GM19397 (cell line): Measurements from ENCODE around the gene CASZ1.

Source experiments
- ATAC-seq: cut with Tn5 transposase; IDR thresholded peaks from one replicate; pipeline ENCODE4 v1.9.1; 2021; ENCODE audit warnings: mild to moderate bottlenecking, moderate library complexity; ENCODE audit not compliant: unreplicated experiment

CASZ1 gene

DNA sequence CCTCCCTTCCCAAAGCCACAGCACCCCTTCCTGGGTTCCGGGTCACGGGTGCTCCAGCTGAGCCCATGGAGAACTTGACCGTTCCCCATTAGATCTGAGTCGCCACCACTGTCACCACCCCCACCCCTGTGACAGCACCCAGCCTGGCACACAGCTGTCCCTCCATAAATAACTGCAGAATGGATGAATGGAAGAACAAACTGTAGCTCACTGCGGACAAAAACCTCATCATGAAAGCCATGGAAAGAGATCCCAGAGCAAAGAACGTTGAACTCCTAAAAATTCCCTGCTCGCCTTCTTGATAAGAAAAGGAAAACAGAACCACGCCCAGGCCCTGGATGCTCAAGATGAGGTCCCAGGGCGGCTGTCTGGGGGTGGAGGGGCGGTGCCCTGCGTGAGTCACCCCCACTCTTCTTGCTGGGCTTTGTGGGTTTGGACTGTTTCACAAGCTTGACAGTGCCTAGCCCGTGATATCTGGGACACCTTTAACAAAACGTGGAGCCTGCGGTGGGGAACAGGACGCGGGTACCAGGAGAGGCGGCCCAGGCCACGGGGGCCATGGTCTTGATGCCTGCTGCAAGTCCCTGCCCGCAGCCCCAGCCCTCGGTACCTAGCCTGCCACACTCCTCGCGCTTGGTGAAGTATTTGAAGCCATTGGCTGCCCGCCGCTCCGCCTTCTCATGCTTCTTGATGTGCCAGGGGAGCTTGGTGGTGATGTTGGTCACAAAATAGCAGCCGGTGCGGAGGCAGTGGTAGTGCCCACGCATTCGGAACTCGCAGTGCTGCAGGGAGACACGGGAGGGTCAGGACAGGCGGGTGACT is 151.9 kb downstream of the CASZ1 start:
- no peak for ATAC-seq

DNA sequence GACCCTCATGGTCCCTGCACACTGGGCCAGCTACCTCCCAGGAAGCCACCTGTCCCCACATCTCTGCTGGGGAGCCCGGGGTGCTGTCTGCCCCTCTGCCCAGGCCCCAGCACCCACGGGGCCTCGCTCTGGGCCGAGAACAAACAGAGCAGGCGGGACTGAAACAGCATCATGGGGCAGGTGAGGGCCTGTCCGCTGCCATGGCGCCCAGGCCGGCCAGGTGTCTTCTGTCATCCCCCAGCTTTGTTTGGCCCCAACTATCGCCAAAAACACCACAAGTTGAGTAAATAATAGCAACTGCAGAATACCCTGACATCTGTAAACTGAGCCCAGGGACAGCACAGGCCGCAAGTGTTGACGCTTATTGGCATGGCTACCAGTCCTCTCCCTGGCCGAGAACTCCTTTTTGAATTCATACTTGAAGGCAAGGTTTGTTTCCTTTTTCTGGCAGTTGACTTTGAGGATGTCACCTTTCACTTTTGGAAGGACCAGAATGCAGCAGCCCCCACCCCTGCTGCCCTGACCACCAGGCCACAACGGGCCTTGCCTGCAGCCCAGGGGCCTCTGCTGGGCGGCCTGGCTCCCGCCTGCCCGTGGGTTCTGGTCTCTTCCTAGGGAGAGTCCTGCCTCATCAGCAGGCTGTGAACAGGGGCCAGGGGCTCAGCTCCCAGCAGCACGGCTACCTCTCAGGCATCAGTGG is 152.7 kb downstream of the CASZ1 start:
- no peak for ATAC-seq

DNA sequence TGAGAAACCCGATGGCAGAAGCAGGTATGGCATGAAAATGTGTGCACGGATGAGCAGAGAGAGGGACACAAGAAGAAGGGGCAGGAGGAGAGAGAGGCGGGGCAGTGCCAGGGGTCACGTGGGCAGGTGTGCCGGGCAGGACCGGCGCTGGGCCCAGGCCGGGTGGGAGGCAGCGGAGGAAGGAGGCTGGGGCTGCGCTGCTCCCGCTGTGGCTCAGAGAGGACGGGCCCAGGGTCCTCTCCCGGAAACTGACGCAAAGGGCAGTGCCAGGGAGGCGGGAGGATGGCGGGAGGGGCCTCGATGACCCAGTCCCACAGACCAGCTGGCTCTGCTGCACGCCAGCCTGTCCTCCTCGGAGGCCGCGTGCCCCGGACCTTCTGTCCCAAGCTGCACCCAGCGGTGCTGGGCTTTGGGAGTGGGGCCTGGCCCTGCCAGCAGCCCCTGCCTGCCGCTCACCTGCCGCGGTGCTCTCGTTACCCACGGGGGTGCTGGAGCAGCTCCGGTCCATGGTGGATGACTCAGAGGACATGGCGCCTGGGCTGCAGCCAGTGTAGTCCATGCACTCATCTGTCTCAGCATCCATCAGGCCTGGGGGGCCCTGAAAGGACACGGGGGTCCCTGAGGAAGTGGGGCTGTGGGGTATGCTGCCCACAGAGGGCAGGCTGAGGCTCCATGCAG is 153.9 kb downstream of the CASZ1 start:
- ATAC-seq: no peak

DNA sequence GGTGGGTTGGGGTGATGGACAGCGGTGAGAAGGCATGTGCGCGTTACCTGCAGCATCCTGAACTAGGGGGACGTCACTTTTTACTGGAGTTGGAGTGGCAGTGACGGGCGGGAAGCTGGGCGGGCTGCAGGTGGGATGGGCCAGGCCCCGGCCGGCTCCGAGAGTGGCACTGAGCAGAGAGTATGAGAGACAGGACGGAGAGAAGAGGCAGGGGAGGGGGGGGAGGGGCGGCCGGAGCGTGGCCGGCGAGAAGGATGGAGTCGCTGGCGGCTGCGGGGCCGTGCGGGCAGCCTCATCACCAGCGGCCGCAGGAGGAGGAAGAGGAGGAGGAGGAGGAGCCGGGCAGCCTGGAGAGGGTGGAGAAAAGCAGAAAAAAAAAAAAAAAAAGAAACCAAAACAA is 154.5 kb downstream of the CASZ1 start:
- ATAC-seq: no peak

DNA sequence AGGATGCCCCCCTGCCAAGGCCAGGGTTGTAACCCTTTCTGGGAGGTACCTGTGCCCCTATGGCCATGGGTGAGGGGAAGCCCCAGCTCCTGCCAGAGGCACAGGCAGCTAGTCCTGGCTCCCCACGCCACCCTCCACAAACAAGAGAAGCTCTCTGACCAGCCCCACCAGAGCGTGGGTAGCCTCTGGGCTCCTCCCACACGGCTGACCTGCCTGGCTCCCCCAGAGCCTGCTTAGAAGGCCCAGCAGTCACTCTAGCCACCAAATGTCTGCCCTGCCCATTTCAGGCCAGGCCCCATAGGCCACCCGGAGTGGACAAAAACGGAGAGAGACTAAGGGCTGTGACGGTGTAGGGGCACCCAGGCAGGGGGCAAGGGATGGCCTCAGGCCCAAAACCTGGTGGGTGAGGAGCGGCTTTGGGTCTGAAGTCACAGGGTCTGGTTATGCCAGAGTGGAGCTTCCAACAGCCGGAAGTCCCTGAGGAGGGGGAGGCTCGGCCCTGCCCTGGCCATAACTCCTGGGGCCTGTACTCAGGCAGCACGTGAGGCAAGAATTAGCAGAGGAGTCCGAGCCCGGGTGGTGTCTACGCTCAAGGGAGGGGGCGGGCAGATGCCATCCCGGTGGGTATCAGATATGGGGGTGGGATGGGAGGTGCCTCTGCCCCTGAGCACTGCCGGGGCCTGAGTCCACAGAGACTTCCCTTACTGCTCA is 155.4 kb downstream of the CASZ1 start:
- ATAC-seq: no peak

DNA sequence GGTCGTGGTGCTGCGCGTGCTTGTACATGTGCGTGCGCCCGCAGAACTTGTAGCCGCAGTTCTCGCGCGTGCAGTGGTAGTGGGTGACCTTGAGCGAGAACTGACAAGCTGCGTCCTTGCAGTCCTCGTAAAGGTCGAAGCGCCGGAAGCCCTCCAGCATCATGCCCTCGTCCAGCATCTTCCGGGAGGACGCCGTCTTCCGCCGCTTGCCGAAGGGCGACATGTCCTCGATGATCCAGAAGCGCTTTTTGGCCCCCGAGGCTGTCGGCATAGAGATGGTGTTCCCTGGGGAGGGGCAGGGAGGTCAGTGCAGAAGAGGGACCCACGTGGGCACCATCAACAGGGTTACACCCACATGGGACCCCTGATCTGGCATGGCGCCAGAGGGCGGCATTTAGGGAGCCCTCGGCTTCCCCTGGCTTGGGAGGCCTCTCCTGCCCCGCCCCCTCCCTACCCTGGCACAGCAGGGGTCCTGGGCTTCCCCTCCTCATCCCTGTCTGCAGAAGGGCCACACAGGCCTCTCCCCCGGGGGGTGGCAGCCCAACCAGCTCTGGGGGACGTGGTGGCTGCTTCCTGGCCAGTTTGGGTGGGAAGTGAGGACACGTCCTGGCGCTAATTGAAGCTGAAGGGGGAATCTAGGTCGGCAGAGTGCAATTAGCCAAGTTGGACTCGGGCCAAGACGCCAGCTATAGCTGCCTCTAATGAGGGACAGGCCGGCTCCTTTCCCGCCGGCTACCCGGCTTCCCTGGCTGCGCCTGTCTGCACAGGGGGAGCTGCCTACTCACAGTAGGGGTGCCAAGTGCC is 156.5 kb downstream of the CASZ1 start:
- no peak for ATAC-seq

DNA sequence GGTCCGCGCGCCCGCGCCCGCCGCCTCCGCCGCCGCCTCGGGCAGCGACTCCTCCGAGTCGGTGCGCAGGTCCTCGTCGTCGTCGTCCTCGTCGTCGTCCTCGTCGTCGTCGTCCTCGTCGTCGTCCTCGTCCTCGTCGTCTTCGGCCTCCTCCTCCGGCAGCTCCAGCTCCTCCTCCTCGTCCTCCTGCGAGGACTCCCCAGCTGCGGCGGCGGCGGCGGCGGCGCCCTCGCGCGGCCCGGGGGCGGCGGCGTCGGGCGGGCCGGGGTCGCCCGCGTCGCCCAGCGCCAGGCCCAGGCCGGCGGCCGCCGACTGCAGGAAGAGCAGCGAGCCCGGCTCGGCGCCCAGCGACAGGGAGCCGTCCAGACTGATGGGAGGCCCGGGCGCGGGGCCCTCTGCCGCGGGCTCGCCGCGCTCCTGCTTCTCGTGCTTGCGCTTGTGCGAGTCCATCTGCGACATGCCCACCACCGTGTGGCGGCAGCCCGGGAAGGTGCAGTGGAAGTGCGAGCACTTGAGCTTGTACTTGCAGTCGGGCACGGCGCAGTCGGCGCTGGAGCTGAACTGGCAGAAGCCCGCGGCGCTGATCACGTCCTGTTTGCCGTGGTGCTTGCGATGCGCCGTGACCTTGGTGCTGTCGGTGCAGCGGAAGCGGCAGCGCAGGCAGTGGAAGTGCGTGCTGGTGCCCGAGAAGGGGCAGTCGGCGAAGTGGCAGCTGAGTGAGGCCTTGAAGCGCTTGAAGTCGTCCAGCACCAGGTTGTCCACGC is 157.3 kb downstream of the CASZ1 start:
- ATAC-seq: no peak

DNA sequence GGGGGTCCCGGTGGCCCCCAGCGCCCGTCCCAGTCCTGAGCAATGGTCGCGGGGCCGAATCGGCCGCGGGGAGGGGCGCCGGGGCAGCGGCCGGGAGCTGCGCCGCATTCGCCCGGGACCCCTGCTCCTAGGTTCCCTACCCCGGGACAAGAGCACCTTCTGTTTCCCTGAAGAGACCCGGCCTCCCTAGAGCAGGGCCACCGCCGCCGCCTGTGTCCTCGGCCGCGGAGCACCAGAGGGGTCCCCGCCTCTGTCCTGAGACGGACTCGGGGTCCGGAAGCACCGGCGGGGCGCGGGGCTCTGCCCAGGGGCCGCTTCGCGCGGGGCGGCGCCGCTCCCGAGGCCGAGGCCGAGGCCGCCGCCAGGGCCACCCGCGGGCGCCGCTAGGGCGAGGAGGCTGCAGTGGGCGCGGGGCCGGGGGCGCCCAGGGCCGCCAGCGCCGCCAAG is 157.9 kb downstream of the CASZ1 start:
- ATAC-seq: no peak

DNA sequence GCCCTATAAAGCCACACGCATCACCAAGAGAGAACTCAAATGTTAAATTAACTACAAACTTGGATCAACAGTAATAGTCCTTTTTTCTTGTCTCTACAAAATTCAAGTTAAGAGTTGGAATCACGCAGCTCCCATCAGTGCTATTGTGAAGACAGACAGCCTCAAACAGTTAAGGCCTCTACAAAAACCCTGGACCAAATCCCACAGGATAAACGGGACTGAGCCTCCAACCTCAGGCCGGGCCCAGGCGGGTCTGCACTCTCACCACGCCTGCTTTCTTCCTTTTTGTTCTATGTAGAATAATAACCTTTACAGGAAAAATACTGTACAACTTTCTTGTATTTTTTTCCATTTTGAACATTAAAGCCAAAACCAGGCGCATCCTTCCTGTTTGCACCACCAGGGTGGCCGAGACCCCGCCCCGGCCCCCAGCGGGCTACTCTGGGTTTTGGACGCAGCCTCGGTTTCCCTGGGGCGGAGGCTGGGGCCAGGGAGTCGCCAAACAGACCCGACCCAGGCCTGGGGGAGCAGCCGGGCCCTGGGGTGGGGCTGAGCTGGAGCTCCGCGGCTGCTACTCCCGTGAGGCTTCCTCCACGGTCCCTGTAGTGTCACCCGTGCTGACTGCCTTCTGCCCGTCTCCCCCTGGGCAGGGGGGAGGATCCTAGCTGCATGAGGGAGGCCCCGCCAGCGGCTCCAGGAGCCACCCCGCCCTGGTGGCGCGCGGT is 158.4 kb downstream of the CASZ1 start:
- no peak for ATAC-seq

DNA sequence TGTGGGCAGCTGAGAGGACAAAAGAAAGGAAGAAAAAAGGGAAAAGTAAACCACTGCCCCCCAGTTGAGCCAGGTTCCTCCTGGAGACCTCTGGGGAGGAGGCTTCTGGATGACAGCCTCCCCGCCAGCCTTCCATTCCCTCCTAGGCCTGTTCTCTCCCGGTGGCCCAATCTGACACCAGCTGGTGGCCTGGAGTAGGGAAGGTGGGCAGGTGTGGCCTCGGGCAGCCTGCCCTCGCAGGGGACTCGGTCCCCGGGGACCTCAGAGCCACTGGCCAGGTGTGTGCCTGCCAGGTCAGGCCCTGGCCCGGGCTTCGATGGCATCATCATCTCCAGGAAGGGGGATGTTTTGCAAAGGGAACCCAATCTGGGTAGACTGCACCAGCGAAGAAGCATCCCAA is 159.0 kb downstream of the CASZ1 start:
- ATAC-seq: no peak

DNA sequence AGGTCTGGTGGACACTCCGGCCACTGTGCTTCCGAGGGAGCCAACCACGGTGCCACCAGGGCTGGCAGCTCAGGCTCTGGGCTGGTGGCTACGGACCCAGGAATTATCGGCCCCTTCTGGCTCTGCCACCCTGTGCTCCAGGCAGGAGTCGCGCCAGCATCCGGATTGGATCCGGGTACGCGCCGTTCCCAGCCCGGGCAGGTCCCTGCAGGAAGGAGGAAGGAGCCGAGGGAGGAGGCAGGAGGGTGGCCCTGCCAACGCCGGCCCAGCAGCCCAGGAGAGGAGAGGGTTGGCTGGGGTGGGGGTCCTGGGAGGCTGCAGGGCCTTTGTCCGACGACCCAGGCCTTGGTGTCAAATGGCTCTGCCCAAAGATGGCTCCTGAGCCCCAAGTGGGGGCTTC is 160.5 kb downstream of the CASZ1 start:
- ATAC-seq: no peak

DNA sequence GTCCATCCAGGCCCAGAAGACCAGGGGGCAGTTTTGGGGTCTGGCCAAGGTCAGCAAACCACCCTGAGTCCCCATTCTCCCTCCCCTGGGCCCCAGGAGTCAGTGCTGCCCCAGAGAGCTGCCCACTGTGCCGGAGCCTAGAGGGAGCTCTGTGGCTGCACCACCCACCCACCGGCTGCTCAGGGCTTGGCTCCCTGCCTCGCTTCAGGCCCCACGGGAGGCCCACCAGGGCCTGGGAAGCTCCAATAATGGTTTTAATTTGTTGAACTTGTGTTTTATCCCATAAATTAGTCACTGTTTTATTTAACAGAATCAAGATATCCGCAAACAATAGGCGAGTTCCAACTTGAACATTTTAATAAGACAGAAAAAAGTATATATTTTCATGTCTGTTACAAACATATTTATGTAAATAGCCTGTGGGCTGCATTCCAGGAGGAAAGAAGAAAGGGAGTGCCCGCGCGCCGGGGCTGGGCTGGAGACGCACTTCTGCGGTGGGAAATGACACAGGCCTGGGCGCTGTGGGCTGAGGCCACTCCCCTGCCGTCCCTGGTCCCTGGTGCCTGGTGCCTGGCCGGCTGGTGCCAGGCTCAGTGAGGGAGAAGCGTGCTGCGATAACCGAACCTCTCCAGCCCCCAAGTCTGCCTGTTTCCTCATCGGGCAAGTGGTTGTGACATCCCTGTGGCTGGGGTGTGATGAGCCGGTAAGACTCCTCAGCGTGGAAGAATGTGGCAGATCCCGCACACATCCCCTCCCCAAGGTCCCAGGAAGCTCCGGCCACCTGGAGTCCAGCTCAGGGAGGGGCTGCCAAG is 161.2 kb downstream of the CASZ1 start:
- no peak for ATAC-seq

DNA sequence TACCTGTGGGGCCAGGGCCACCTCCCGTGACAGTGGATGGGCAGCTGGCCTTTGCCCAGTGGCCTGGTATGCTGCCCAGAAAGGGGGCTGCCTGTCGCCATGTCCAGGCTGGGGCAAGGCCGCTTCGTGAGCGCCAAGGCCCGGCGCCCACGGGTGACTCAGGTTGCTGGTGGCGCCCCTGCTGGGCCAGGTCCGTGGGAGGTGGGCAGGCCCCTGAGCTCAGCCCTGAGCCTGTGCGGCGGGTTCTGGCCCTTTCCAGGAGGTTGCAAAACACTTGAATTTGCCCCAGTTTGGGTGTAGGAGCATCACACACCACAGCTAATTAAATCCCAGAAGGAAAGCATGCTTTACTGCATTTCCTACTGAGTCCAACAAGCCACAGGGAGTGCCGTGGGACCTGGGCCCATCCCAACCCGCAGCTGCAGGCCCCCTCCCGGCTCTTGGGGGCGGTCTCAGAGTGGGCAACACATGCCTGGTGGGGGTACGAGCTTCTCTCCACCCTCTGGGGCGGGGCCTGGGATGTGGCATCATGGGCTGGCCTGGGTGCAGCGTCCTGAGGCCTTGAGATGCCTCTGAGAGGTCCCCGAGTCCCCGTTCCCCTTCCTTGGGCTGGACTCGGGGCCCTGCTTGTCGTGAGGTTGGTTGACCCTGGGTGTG is 161.9 kb downstream of the CASZ1 start:
- no peak for ATAC-seq

DNA sequence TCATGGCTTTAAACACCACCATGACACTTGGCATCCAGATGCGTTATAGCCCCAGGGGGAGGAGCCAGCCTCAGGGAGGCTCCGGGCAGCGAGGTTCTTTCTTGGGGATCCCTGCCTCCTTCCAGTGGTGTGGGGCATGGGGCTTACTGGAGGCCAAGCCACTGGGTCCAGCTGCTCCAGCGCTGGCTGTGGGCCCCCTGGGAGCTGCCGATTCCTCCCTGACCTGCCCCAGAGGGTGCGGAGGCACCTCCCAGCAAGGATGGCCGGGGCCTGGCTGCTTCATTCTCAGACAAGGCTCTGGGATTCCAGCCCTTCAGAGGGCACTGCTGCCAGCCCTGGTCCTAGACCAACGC is 162.4 kb downstream of the CASZ1 start:
- no peak for ATAC-seq

DNA sequence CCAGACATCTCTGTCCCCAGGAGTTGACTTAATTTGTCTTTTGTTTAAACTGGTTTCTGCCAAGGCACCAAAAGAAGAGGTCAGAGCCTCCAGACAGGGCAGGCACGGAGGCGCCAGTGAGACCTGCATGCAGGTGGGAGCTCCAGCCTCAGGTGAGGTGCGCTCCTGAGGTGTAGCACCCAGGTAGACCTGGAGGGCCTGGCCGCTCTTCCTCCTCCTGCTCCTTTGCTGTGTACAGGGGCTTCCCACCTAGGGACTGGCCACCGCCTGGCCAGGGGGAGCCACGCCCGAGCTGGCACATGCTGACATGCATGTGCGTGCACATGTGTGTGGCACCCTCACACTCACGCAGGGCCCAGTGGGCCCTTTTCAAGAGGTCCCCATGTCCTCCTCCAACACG is 163.0 kb downstream of the CASZ1 start:
- ATAC-seq: no peak

DNA sequence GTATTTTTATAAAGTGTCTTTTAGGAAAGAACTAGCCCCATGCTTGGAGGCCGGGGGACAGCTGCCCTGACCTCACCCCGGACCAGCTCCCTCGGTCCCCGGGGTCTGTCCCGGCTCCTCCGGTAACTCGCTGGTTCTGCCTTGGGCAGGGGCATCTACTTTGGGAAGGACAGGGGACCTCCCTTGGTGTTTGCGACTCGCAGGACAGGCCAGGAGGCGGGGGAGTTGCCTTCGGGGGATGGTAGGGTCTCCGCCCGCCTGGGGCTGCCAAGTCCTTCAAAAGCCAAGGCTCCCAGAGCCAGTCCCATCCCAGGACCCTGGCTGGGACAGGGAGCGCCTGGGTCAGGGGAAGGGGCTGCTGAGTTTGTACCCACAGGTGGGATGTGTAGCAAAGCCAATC is 163.8 kb downstream of the CASZ1 start:
- ATAC-seq: no peak

DNA sequence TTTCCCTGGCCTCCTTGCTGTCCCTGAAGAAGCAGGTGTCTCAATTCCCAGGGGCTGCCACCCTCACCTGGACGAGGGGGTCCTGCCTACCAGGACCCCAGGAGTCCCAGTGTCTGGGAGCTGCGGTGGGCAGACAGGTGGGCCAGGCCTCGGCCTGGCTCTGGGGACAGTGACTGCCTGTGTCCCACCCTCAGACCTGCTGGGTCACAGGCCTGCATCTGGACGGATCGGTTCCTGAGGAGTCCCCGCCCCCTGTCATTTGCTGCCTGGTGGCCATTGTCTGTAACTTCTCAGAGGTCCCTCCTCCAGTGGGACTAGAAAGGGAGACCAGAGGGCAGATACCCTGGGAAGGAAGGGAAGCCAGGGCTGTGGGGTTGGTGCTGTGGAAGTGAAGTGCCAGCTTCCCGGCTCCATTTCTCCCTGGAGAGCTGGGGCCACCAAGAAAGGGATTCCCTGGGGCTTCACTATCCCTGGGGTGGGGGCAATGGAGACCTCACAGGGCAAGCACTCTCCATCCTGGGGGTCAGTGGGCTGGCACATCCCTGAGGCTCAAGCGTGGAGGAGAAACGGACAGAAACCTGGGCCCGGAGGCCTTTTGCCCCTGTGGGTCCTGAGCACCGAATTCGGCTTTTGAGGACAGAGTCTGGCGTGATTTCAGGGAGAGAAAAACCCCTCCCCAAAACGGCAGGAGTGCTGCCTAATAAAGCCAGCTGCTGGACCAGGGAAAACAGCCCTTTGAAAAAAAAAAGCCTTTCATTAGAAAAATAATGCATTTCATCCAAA is 164.4 kb downstream of the CASZ1 start:
- no peak for ATAC-seq
